DMS 273 treated with DMSO at 0.1 percent for 48 hours (cell line): ENCODE data around the gene BCL2.
A peak's percentile ranks its signal among the peaks of the same experiment; 100 is the strongest.

Source experiments
- DNase-seq: peaks from one replicate; lab custom pipeline; 2025; lab: John Stamatoyannopoulos, UW

BCL2 gene

DNA sequence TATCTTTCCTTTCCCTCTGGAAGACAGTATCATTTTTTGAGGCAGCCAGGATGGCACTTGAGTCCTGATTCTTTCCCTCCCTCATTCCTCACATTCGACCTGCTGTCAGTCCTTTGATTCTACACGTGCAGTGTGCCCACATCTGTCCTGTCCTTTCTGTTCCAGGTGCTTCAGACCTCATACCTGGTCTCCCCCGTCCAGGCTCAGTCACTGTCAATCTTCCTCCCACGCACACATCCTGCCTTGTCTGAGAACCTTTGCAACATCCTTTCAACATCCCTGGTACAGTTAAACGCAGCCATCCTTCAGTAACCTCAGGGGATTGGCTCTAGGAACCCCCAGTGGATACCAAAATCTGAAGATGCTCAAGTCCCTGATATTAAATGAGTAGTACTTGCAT, 10.1 kb downstream of the BCL2 start:
- DNase-seq = no peak

DNA sequence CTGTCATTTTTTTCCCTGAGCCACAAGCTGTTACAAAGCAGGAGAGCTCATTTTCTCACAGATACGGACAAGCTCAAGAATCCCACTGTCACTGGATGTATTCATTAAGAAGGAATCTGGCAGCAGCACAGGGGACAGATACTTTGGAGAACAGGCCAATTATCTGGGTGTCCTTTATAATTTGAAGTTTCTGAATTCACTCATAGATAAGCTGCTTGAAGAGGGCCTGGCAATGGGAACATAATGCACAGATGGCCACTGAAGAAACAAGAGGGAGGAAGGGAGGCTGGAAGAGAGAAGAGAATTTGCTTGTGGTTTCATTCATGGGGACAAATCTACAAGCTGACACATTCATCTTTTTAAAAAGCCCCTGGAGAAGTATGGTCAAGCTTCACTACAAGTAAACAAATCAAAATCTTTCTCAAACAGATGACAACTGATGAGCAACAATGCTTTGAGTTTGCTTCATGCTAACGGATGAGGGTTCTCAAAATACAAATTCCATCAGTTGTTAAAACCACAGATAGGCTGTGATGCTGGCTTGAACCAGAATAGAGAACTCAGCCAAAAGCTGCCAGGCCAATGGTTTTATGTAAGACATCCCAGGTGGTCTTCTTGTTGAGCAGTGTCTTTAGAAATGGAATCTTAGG, 11.9 kb downstream of the BCL2 start:
- DNase-seq = peak; percentile 44

- DNase-seq = no peak
Observed at GRCh38 chr18:63306819-63307550, 12.6 kb downstream of the BCL2 start.

DNA sequence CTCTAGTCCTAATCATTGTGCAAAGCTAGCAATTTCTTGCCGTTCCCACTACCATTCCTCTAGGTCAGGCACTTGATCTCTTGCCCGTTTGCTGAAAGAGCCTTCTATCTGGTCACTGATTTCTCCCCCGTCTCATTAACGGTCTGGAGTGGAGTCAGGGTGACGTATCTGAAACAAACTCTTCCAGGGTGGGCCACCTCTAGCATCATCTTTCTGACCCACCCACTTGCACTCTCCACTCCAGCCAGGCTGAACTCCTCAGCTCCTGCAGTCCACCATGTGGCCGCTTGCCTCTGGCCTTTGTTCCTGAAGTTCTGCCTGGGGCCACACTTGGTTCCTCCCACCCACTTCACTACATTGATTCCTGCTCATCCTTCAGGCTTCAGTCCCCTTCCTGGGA, 13.3 kb downstream of the BCL2 start:
- DNase-seq = no peak

- DNase-seq = no peak
Observed at GRCh38 chr18:63303547-63303946, 16.0 kb downstream of the BCL2 start.

DNA sequence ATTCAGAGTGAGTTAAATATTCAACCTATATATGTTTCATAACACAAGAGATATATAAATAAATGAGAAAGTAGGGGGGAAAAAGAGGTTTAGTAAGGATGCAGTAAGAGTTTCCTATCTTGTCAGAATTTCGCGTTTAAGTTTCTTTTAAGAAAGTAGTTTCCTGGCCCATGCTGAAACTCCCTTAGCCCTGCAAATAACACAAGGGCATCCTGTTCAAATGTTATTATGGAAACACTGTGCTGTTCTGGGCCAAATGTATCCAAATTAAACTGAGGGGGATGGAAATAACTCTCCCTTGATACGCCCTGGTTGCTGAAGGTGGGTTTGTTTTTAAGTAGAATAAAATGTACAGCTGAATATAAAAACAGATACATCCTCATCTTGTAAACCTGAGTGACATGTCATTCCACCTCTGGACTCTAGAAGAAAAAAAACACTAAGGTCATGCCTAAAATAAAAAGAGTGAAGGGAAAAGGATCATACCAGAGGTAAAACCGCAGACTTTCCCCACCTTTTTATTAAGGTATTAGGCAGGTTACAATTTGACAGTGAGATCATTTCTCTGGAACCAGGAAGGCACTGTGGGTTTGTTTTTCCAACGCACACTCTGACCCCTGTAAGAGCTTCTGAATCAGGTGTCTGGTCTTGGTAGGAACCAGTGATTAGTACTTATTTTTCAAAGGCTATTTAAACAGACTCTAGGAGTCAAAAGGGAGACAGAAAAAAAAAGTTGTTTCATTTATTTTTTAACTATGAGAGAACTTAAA, 16.7 kb downstream of the BCL2 start:
- DNase-seq = no peak

- DNase-seq = no peak
Observed at GRCh38 chr18:63302220-63302619, 17.3 kb downstream of the BCL2 start.

GRCh38 chr18:63301434-63301833, 18.1 kb downstream of the BCL2 start:
- no peak for DNase-seq

- DNase-seq = no peak
Observed at GRCh38 chr18:63299837-63300745, 19.5 kb downstream of the BCL2 start.

GRCh38 chr18:63298400-63299365, 20.9 kb downstream of the BCL2 start:
- no peak for DNase-seq

DNA sequence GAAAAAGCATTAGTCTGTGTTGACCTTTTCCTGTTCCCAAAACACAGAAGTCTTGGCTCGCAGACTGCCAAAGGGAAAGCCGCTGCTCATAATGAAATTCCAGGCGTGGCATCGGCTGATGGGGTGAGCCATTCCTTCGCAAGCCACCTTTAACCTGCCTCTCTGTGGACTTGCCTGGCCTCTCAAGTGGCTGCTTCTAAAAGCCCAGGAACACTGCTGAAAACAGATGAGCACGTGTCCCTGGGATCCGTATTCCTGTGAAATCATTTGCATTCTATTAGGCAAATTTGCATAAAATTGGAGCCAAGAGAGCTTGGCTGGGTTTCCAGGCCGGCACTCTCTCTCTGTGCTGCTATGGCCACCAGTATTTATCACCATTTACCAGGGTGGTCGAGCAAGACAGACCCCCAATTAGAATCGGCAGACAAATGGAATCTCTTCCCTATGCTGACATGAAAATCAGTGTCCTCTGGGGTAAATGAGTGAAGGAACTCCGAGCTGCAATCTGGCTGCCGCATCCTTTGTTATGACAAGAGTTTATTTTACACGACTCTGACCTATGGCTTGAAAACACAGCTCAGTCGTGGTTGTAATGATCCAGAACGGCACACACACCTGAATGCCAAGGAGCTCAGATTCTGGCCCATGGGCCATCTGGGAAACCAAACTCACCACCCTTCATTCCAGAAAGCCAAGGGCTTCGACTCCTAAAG, 21.7 kb downstream of the BCL2 start:
- no peak for DNase-seq

DNA sequence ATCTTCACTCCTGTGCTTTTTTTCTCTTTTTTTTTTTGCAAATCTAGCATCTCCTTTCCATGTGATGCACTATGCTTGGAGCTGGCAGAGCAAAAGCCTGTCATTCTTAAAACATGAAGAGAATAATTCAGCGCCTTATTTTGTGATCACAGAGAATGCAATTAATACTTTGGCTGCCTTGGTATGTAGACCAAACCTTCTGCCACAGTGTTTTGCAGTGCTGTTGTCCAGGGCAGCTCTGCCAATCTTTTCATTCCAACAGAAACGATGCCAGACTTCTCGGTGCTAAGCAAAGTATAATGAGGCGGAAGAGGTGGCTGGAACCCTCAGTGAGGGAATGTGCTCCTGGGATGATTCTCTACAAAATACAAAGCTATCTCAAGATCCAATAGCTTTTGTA, 25.6 kb downstream of the BCL2 start:
- DNase-seq = peak; percentile 22

GRCh38 chr18:63292831-63293683, 26.5 kb downstream of the BCL2 start:
- no peak for DNase-seq

GRCh38 chr18:63291278-63291677, 28.3 kb downstream of the BCL2 start:
- DNase-seq = no peak

GRCh38 chr18:63290821-63291200, 28.8 kb downstream of the BCL2 start:
- no peak for DNase-seq

DNA sequence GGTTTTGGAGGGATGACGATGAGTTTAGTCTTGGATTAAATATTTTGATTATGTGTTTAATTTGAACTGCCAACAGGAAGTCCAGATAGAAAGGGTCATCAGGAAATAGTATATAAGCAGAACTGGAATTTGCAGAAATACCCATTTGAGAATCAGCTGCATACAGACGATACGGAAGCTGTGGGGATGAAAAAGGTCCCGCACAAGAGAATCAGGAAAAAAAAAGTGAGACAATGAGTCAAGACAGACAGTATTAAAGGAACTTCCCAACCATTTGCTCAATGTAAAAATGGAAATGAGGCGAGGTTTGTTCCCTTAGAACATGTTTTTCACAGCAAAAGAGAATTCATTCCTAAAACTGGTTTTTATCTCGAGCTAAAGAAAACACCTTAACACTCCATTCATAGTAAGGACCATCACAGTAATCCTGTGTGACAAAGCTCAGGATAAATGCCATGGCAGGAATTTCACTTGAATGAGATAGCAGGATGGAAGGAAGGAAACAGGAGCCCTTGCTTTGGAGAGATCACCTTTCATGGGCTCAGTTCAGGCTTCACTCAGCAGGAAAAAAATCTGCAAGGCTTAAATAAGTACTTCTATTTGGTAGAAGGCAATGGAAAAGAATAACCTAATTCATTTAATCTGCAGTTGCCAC, 29.3 kb downstream of the BCL2 start:
- DNase-seq = no peak

DNA sequence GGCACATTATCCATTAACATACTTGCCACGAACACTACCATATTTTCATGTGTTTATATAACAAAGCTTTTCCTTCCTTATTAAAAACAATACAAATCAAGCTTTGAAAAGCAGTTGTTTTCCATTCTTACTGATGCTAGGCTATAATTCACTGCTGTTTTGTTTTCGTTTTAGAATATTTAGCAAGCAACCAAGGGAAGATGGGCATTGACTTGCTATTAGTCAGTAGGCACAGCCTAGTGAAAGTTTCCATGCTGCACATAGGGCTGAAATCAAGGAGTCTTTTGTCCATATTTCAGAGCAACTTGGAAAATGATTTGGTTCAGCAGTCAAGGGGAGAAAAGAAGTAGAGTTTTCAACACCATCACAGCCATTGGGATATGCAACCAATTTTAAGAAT, 31.3 kb downstream of the BCL2 start:
- DNase-seq = no peak

GRCh38 chr18:63287691-63288220, 31.8 kb downstream of the BCL2 start:
- no peak for DNase-seq
